Activated B cell treated with CpG ODN at 0.5 μM for 24 hours (primary cell): ENCODE data around the gene KIRREL3. TPM values are rescaled to one million over a fixed set of nuclear protein-coding genes. Genes with fewer than 3 reads are reported as not detected.

Source experiments
- ATAC-seq: fragments of 200-7000 bp; cut with Tn5 transposase; one replicate; pipeline ENCODE4 v1.10.0; 2021; ENCODE audit warnings: low read depth, mild to moderate bottlenecking, moderate library complexity
- CTCF ChIA-PET: fragments of 350-600 bp; sonication (Branson Sonifier 250); formaldehyde crosslinking; loops from one replicate; lab custom pipeline; 2021; ENCODE audit warnings: antibody characterized with exemption; lab: Charles Lee
- POLR2A ChIA-PET: fragments of 350-600 bp; sonication (Branson Sonifier 250); formaldehyde crosslinking; loops from one replicate; lab custom pipeline; 2021; ENCODE audit warnings: antibody characterized with exemption; lab: Charles Lee
- DNase-seq: peaks from one replicate; pipeline ENCODE4 v3.0.0; 2022
- H3K27ac Mint-ChIP-seq: one replicate; pipeline ENCODE4 v1.8.0; 2020; ENCODE audit warnings: mixed read lengths
- H3K27me3 Mint-ChIP-seq: one replicate; pipeline ENCODE4 v1.8.0; 2021; ENCODE audit warnings: mixed read lengths
- H3K36me3 Mint-ChIP-seq: one replicate; pipeline ENCODE4 v1.8.0; 2021; ENCODE audit warnings: low read depth, mixed read lengths
- H3K4me1 Mint-ChIP-seq: one replicate; pipeline ENCODE4 v1.8.0; 2021; ENCODE audit warnings: mixed read lengths
- H3K4me3 Mint-ChIP-seq: one replicate; pipeline ENCODE4 v1.8.0; 2020; ENCODE audit warnings: mild to moderate bottlenecking, mixed read lengths
- H3K9me3 Mint-ChIP-seq: one replicate; pipeline ENCODE4 v1.8.0; 2020; ENCODE audit warnings: mixed read lengths
- CTCF ChIP-seq: fragments of 200-600 bp; IDR thresholded peaks from one replicate; pipeline ENCODE4 v1.8.0; 2022; ENCODE audit warnings: antibody characterized with exemption, mild to moderate bottlenecking
- intact Hi-C: fragments of 100-400 bp; cut with micrococcal nuclease; formaldehyde crosslinking; loops from one replicate; pipeline ENCODE4 v1.15.1; 2024
- total RNA-seq: library from RNA; stranded (reverse); gene quantifications from 2 replicates; pipeline ENCODE4 v1.2.3, GENCODE V29; 2022

Gene KIRREL3
- total RNA-seq, 1 donor from 2014 or later: not detected

- ChIA-PET POLR2A (no interaction called here), CTCF (no interaction called here)
- Mint-ChIP-seq H3K4me1 (no peaks in the 10 kb centered on the region), H3K9me3 (no peaks in the 10 kb centered on the region), H3K27ac (no peak overlapping the region), H3K27me3 (peaks cover 3% of the 10 kb centered on the region), H3K4me3 (no peak overlapping the region), H3K36me3 (no peaks in the 10 kb centered on the region)
- TF ChIP-seq CTCF: no peak
- DNase-seq (no peak), ATAC-seq (no peak)
- intact Hi-C loops: no loop called here
Measured at GRCh38 chr11:126525702-126526101, 474.9 kb downstream of the KIRREL3 start.

GRCh38 chr11:126525216-126525615, 475.4 kb downstream of the KIRREL3 start:
- ChIA-PET CTCF (no interaction called here), POLR2A (no interaction called here)
- Mint-ChIP-seq H3K27ac (no peak overlapping the region), H3K4me3 (no peak overlapping the region), H3K4me1 (no peaks in the 10 kb centered on the region), H3K9me3 (no peaks in the 10 kb centered on the region), H3K36me3 (no peaks in the 10 kb centered on the region), H3K27me3 (peaks cover 3% of the 10 kb centered on the region)
- ATAC-seq (no peak), DNase-seq (no peak)
- no peak for TF ChIP-seq CTCF
- intact Hi-C loops: no loop called here

- H3K4me3 Mint-ChIP-seq: no peak overlapping the region
- ATAC-seq (no peak), DNase-seq (no peak)
- H3K27ac Mint-ChIP-seq: no peak overlapping the region
- H3K36me3 Mint-ChIP-seq: no peaks in the 10 kb centered on the region
- H3K4me1 Mint-ChIP-seq: no peaks in the 10 kb centered on the region
- no peak for TF ChIP-seq CTCF
- H3K9me3 Mint-ChIP-seq: no peaks in the 10 kb centered on the region
- peaks cover 3% of the 10 kb centered on the region for H3K27me3 Mint-ChIP-seq
- POLR2A ChIA-PET: no interaction called here
- intact Hi-C loops: no loop called here
- CTCF ChIA-PET: no interaction called here
Measured at GRCh38 chr11:126523441-126524205, 476.9 kb downstream of the KIRREL3 start.

GRCh38 chr11:126522606-126523005, 478.0 kb downstream of the KIRREL3 start:
- Mint-ChIP-seq H3K27me3 (peaks cover 3% of the 10 kb centered on the region), H3K4me3 (no peak overlapping the region), H3K9me3 (no peaks in the 10 kb centered on the region), H3K36me3 (no peaks in the 10 kb centered on the region), H3K4me1 (no peaks in the 10 kb centered on the region), H3K27ac (no peak overlapping the region)
- TF ChIP-seq CTCF: no peak
- ChIA-PET POLR2A (no interaction called here), CTCF (no interaction called here)
- intact Hi-C loops: no loop called here
- no peak for DNase-seq
- no peak for ATAC-seq

- no peaks in the 10 kb centered on the region for H3K9me3 Mint-ChIP-seq
- no peak overlapping the region for H3K27ac Mint-ChIP-seq
- CTCF ChIA-PET: no interaction called here
- POLR2A ChIA-PET: no interaction called here
- H3K27me3 Mint-ChIP-seq: peaks cover 3% of the 10 kb centered on the region
- H3K4me1 Mint-ChIP-seq: no peaks in the 10 kb centered on the region
- ATAC-seq (no peak), DNase-seq (no peak)
- no peaks in the 10 kb centered on the region for H3K36me3 Mint-ChIP-seq
- H3K4me3 Mint-ChIP-seq: no peak overlapping the region
- intact Hi-C loops: no loop called here
- TF ChIP-seq CTCF: no peak
Measured at GRCh38 chr11:126522152-126522551, 478.4 kb downstream of the KIRREL3 start.
